Mesendoderm (in vitro differentiated cells): Measurements from ENCODE around the gene SHMT1.
A peak's percentile ranks its signal among the peaks of the same experiment; 100 is the strongest.

Source experiments
- DNase-seq: peaks from one replicate; pipeline ENCODE4 v3.0.0; 2013
- H2AK5ac ChIP-seq: 2 replicates; pipeline ENCODE4 v1.6.1; 2013; ENCODE audit warnings: low read length, inconsistent platforms
- H2BK120ac ChIP-seq: 2 replicates; pipeline ENCODE4 v1.6.1; 2013; ENCODE audit warnings: low read depth, mild to moderate bottlenecking, low read length, moderate library complexity, mixed read lengths
- H2BK15ac ChIP-seq: replicated peaks from 2 replicates; pipeline ENCODE4 v1.6.1; 2013; ENCODE audit warnings: low read depth, mild to moderate bottlenecking, moderate library complexity
- H2BK5ac ChIP-seq: 2 replicates; pipeline ENCODE4 v1.6.1; 2013; ENCODE audit warnings: low read length, inconsistent platforms
- H3K18ac ChIP-seq: 2 replicates; pipeline ENCODE4 v1.6.1; 2013; ENCODE audit warnings: mild to moderate bottlenecking, low read length, mixed read lengths
- H3K23ac ChIP-seq: one replicate; pipeline ENCODE4 v1.6.1; 2013; ENCODE audit warnings: low read length
- H3K27ac ChIP-seq: 2 replicates; pipeline ENCODE4 v1.5.1; 2013; ENCODE audit warnings: low read depth, mild to moderate bottlenecking, inconsistent platforms, low read length, moderate library complexity
- H3K27me3 ChIP-seq: 2 replicates; pipeline ENCODE4 v1.6.1; 2013; ENCODE audit warnings: low read length, control low read depth, mild to moderate bottlenecking, inconsistent platforms; ENCODE audit not compliant: insufficient read depth, poor library complexity
- H3K36me3 ChIP-seq: 2 replicates; pipeline ENCODE4 v1.6.1; 2013; ENCODE audit warnings: low read length, inconsistent platforms; ENCODE audit not compliant: control insufficient read depth, insufficient read depth
- H3K4ac ChIP-seq: one replicate; pipeline ENCODE4 v1.6.1; 2013; ENCODE audit warnings: low read depth, mild to moderate bottlenecking, low read length, moderate library complexity
- H3K4me1 ChIP-seq: 2 replicates; pipeline ENCODE4 v1.6.1; 2013; ENCODE audit warnings: low read depth, low read length, inconsistent platforms; ENCODE audit not compliant: control insufficient read depth
- H3K4me2 ChIP-seq: 2 replicates; pipeline ENCODE4 v1.6.1; 2013; ENCODE audit warnings: low read length
- H3K4me3 ChIP-seq: 2 replicates; pipeline ENCODE4 v1.5.1; 2013; ENCODE audit warnings: mild to moderate bottlenecking, low read length
- H3K56ac ChIP-seq: one replicate; pipeline ENCODE4 v1.6.1; 2013; ENCODE audit warnings: low read length
- H3K79me1 ChIP-seq: 2 replicates; pipeline ENCODE4 v1.6.1; 2013; ENCODE audit warnings: low read length, inconsistent platforms
- H3K79me2 ChIP-seq: 2 replicates; pipeline ENCODE4 v1.6.1; 2013; ENCODE audit warnings: mild to moderate bottlenecking, low read length; ENCODE audit not compliant: control insufficient read depth, insufficient read depth
- H3K9ac ChIP-seq: 2 replicates; pipeline ENCODE4 v1.6.1; 2013; ENCODE audit warnings: low read length, inconsistent platforms
- H4K5ac ChIP-seq: one replicate; pipeline ENCODE4 v1.6.1; 2013; ENCODE audit warnings: low read length
- H4K8ac ChIP-seq: one replicate; pipeline ENCODE4 v1.6.1; 2013; ENCODE audit warnings: low read depth, mild to moderate bottlenecking, control low read depth, low read length, moderate library complexity
- WGBS: extraction: QIAGEN DNeasy Blood & Tissue Kit; methylation state at CpG from one replicate; pipeline ENCODE4 v1.1.7; 2013; ENCODE audit warnings: low lambda C conversion rate, missing lambda C conversion rate; ENCODE audit not compliant: insufficient coverage; ENCODE audit errors: extremely low coverage; 5-methylcytosine and 5-hydroxymethylcytosine counted together

SHMT1 gene

GRCh38 chr17:18323507-18324139, 39.7 kb downstream of the SHMT1 start:
- Histone ChIP-seq H3K79me2 (peaks cover 7% of the 10 kb centered on the region), H3K23ac (no peak overlapping the region), H4K5ac (no peak overlapping the region), H2BK15ac (no peak overlapping the region), H3K56ac (no peak overlapping the region), H3K9ac (no peak overlapping the region), H3K79me1 (peaks cover 13% of the 10 kb centered on the region), H3K18ac (no peak overlapping the region), H3K27ac (no peak overlapping the region), H3K4ac (no peak overlapping the region), H3K4me3 (no peak overlapping the region), H3K4me2 (no peak overlapping the region), H3K27me3 (no peaks in the 10 kb centered on the region), H2BK120ac (no peak overlapping the region), H2AK5ac (no peak overlapping the region), H4K8ac (no peak overlapping the region), H2BK5ac (no peak overlapping the region), H3K4me1 (no peaks in the 10 kb centered on the region), H3K36me3 (peaks cover 3% of the 10 kb centered on the region)
- WGBS: no CpG with 5 or more reads among the region's 16 CpGs
- DNase-seq: no peak

- H4K8ac ChIP-seq: no peak overlapping the region
- H3K79me2 ChIP-seq: peaks cover 9% of the 10 kb centered on the region
- H3K18ac ChIP-seq: no peak overlapping the region
- H3K9ac ChIP-seq: no peak overlapping the region
- H3K27ac ChIP-seq: no peak overlapping the region
- no CpG with 5 or more reads among the region's 3 CpGs for WGBS
- no peak overlapping the region for H2BK15ac ChIP-seq
- H3K56ac ChIP-seq: no peak overlapping the region
- no peak overlapping the region for H3K4me2 ChIP-seq
- no peak overlapping the region for H4K5ac ChIP-seq
- H3K23ac ChIP-seq: no peak overlapping the region
- peaks cover 13% of the 10 kb centered on the region for H3K79me1 ChIP-seq
- no peak overlapping the region for H2AK5ac ChIP-seq
- DNase-seq: no peak
- H3K27me3 ChIP-seq: no peaks in the 10 kb centered on the region
- peaks cover 3% of the 10 kb centered on the region for H3K36me3 ChIP-seq
- H3K4ac ChIP-seq: no peak overlapping the region
- no peak overlapping the region for H2BK5ac ChIP-seq
- H2BK120ac ChIP-seq: no peak overlapping the region
- no peaks in the 10 kb centered on the region for H3K4me1 ChIP-seq
- H3K4me3 ChIP-seq: no peak overlapping the region
Measured at GRCh38 chr17:18323007-18323406, 40.3 kb downstream of the SHMT1 start.

DNA sequence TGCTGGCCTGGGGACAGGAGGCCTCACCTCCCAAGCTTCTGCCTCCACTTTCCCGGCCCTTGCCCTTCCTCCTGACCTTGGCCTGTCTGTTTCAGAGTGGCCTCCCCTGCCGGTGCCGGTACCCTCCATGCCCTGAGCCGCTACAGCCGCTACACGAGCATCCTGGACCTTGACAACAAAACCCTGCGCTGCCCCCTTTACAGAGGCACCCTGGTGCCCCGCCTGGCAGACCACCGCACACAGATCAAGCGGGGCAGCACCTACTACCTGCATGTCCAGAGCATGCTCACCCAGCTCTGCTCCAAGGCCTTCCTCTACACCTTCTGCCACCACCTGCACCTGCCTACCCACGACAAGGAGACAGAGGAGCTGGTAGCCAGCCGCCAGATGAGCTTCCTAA, 40.8 kb downstream of the SHMT1 start:
- Histone ChIP-seq H4K5ac (no peak overlapping the region), H3K23ac (no peak overlapping the region), H3K36me3 (peaks cover 3% of the 10 kb centered on the region), H3K27ac (no peak overlapping the region), H4K8ac (no peak overlapping the region), H3K4me1 (no peaks in the 10 kb centered on the region), H3K79me1 (peaks cover 16% of the 10 kb centered on the region), H3K4me2 (no peak overlapping the region), H2BK120ac (no peak overlapping the region), H3K4me3 (no peak overlapping the region), H2BK5ac (no peak overlapping the region), H3K4ac (no peak overlapping the region), H3K18ac (no peak overlapping the region), H2AK5ac (no peak overlapping the region), H2BK15ac (no peak overlapping the region), H3K56ac (no peak overlapping the region), H3K9ac (no peak overlapping the region), H3K27me3 (no peaks in the 10 kb centered on the region), H3K79me2 (peaks cover 14% of the 10 kb centered on the region)
- no peak for DNase-seq
- WGBS: no CpG with 5 or more reads among the region's 12 CpGs

- peak; percentile 67 for DNase-seq
- no peak overlapping the region for H4K8ac ChIP-seq
Measured at GRCh38 chr17:18321309-18321708, 42.0 kb downstream of the SHMT1 start.

GRCh38 chr17:18320301-18320700, 43.0 kb downstream of the SHMT1 start:
- no peaks in the 10 kb centered on the region for H3K27me3 ChIP-seq
- H3K4ac ChIP-seq: no peak overlapping the region
- H3K56ac ChIP-seq: no peak overlapping the region
- H2BK15ac ChIP-seq: no peak overlapping the region
- no peak overlapping the region for H3K18ac ChIP-seq
- H4K8ac ChIP-seq: no peak overlapping the region
- peaks cover 34% of the 10 kb centered on the region for H3K79me2 ChIP-seq
- no peaks in the 10 kb centered on the region for H3K4me1 ChIP-seq
- no peak overlapping the region for H2BK5ac ChIP-seq
- peaks cover 1% of the 10 kb centered on the region for H3K36me3 ChIP-seq
- no peak for DNase-seq
- no peak overlapping the region for H2BK120ac ChIP-seq
- H3K23ac ChIP-seq: no peak overlapping the region
- H3K4me3 ChIP-seq: no peak overlapping the region
- no peak overlapping the region for H3K9ac ChIP-seq
- no CpG with 5 or more reads among the region's 7 CpGs for WGBS
- H4K5ac ChIP-seq: no peak overlapping the region
- H3K27ac ChIP-seq: no peak overlapping the region
- H3K79me1 ChIP-seq: peaks cover 30% of the 10 kb centered on the region
- H2AK5ac ChIP-seq: no peak overlapping the region
- H3K4me2 ChIP-seq: no peak overlapping the region

More at GRCh38 chr17:18321309-18321708, 42.0 kb downstream of the SHMT1 start:
- Histone ChIP-seq H3K79me2 (peaks cover 26% of the 10 kb centered on the region), H3K27ac (no peak overlapping the region), H3K23ac (no peak overlapping the region), H3K18ac (no peak overlapping the region), H3K27me3 (no peaks in the 10 kb centered on the region), H3K4me1 (no peaks in the 10 kb centered on the region), H3K79me1 (peaks cover 23% of the 10 kb centered on the region), H3K4ac (no peak overlapping the region), H3K36me3 (peaks cover 3% of the 10 kb centered on the region), H2BK120ac (no peak overlapping the region), H3K56ac (no peak overlapping the region), H3K9ac (no peak overlapping the region), H3K4me2 (no peak overlapping the region), H3K4me3 (no peak overlapping the region), H2BK5ac (no peak overlapping the region), H4K5ac (no peak overlapping the region), H2AK5ac (no peak overlapping the region), H2BK15ac (no peak overlapping the region)
- no CpG with 5 or more reads among the region's 5 CpGs for WGBS
